ENCODE measurements around the gene BTRC. TPM values are rescaled to one million over a fixed set of nuclear protein-coding genes. Genes with fewer than 3 reads are reported as not detected.

BTRC gene
- total and polyA plus RNA-seq, 5 experiments from 2014 or later: 7.9 to 23.8 (median 11.0) TPM

DNA sequence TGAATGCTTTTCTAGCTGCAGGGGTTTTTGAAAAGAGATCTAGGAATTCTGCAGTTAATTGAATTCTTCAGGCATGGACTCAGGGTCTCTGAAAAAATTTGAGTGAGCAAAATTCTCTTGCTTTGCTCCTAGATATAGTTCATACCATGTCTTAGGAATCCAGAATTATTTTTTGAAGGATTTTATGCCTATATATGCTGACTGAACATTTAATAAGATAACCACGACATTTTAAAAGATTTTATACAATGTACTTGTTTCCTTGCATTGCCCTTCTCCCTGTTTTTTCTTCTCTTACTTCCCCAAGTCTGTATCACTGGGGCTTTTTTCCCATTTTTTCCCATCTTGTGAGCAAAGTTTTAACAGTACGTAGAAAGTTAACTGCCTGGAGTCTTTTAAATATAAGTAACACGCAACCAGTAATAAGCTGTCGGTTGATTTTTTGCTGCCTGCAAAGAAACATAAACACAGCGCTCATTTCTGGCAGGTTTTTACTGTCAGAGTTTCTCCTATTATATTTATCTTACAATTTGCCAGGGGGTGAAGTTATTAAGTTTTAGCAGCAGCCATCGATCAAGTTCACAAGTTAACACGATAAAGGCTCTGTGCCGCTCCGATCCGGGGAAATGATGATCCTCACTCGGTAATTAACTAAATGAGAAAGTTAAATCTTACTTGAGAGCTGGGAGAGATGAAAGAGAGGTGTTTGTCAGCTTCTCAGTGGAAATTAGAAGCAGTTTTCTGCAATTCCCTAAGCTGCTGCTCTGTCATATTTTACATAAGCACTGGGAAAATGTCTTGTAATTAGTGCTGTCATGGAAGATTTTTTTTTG, 153.1 kb downstream of the BTRC start:
- peaks cover 0 to 14% (median 10%) of the 10 kb centered on the region in 3 donors for H3K36me3 Mint-ChIP-seq
- no peak overlapping the region for H3K27ac Mint-ChIP-seq
- no peaks in the 10 kb centered on the region for H3K27me3 Mint-ChIP-seq
- no peaks in the 10 kb centered on the region for H3K9me3 Mint-ChIP-seq
- H3K4me1 Mint-ChIP-seq: peaks cover 0 to 11% (median 0%) of the 10 kb centered on the region in 4 donors
- ATAC-seq: no peak
- POLR2A ChIA-PET: no interaction called here
- no peak for DNase-seq
- H3K4me3 Mint-ChIP-seq: no peak overlapping the region

DNA sequence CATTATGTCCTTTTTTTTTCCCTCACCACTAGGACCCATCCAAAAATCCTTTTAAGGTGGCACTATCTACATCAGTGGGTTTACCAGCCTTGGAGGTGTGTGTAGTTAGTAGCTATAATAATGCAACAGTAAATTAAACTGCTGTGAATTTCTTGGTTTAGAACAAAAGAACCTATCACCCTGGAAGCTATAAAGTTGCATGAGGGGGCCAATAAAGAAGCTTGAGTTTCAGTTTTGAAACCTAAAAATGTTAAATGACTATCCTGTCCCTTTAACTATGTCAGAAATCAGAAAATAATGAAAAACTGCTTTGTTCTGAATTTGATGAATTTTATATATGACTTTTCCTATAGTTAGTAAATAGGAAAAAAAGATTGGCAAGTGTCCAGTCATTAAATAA, 153.9 kb downstream of the BTRC start:
- no peak for ATAC-seq
- H3K27ac Mint-ChIP-seq: no peak overlapping the region
- POLR2A ChIA-PET: no interaction called here

DNA sequence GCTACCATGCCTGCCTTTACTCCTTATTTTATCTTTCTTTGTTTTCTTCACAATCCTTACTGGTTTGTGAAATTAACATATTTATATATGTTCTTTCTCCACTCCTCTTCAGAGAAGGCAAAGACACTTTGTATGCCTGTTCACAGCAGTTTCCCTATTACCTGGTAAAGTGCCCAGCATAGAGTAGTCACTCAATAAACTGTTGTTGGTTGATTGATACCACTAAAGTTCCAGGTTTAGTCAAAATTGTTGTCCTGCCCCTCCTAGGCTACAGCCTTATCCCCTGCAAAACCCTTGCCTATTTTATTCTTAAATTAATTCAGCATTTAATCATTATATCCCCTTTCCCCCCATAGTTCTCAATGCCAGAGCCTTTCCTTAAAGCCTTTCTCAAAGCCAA, 158.0 kb downstream of the BTRC start:
- POLR2A ChIA-PET: no interaction called here
- Mint-ChIP-seq H3K9me3 (no peaks in the 10 kb centered on the region), H3K27ac (no peak overlapping the region), H3K4me3 (no peak overlapping the region), H3K27me3 (no peaks in the 10 kb centered on the region), H3K36me3 (peaks cover 0 to 25% (median 14%) of the 10 kb centered on the region in 3 donors), H3K4me1 (peaks cover 0 to 4% (median 0%) of the 10 kb centered on the region in 4 donors)
- no peak for ATAC-seq
- no peak for DNase-seq

More for the DNA sequence above, 153.9 kb downstream of the BTRC start:
- peaks cover 0 to 9% (median 0%) of the 10 kb centered on the region in 4 donors for H3K4me1 Mint-ChIP-seq
- H3K36me3 Mint-ChIP-seq: peaks cover 0 to 17% (median 14%) of the 10 kb centered on the region in 3 donors
- no peaks in the 10 kb centered on the region for H3K9me3 Mint-ChIP-seq
- H3K4me3 Mint-ChIP-seq: no peak overlapping the region
- DNase-seq: no peak
- no peaks in the 10 kb centered on the region for H3K27me3 Mint-ChIP-seq

DNA sequence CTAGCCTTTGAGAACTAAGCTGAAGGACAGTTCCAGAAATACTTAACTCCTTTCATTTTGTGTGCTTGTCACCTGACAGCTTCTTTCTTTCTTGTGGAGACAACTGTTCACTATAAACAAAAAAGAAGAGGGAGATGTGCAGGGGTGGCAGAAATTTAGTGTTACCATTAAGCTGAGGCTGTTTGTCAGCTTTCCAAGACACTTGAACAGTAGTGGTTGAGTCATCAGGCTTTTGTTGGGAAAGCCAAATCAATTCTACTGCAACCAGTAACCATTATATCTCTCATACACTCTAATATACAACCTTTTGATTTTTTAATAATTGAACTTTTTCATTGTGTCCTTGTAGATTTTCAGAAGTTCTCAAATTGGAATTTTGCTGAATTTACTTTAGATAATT, 158.8 kb downstream of the BTRC start:
- DNase-seq (no peak), ATAC-seq (no peak)
- H3K27ac Mint-ChIP-seq: no peak overlapping the region
- peaks cover 0 to 25% (median 11%) of the 10 kb centered on the region in 3 donors for H3K36me3 Mint-ChIP-seq
- no peaks in the 10 kb centered on the region for H3K9me3 Mint-ChIP-seq
- POLR2A ChIA-PET: no interaction called here
- H3K4me1 Mint-ChIP-seq: peaks cover 0 to 4% (median 0%) of the 10 kb centered on the region in 4 donors
- no peak overlapping the region for H3K4me3 Mint-ChIP-seq
- H3K27me3 Mint-ChIP-seq: no peaks in the 10 kb centered on the region

DNA sequence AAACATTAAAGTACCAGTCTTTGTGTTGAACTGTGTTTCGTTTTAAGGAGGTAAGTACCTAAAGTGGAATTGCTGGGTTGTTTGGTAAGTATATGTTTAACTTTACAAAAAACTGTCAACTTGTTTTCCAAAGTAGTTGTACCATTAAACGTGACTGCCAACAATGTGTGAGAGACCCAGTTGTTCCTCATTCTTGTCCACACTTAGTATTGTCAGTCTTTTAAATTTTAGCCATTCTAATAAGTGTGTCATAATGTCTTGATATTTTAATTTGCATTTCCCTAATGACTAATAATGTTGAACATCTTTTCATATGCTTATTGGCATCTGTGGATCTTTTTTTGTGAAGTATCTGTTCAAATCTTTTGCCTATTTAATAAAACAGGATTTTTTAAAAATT, 159.8 kb downstream of the BTRC start:
- no peaks in the 10 kb centered on the region for H3K9me3 Mint-ChIP-seq
- POLR2A ChIA-PET: no interaction called here
- H3K36me3 Mint-ChIP-seq: peaks cover 0 to 25% (median 11%) of the 10 kb centered on the region in 3 donors
- ATAC-seq: no peak
- no peak overlapping the region for H3K4me3 Mint-ChIP-seq
- H3K27ac Mint-ChIP-seq: no peak overlapping the region
- peaks cover 0 to 4% (median 0%) of the 10 kb centered on the region in 4 donors for H3K4me1 Mint-ChIP-seq
- no peak for DNase-seq
- H3K27me3 Mint-ChIP-seq: no peaks in the 10 kb centered on the region

DNA sequence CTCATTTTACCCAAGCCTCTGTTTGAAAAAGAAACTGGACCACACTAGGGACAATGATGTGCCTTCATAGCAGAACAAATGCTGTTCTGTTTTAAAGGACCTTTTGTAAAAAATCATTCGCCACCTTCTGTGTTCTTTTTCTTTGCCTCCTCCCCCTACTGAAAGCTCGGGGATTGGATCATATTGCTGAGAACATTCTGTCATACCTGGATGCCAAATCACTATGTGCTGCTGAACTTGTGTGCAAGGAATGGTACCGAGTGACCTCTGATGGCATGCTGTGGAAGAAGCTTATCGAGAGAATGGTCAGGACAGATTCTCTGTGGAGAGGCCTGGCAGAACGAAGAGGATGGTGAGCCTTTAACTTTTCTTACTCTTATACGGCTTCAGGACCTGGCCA, 171.9 kb downstream of the BTRC start:
- no peaks in the 10 kb centered on the region for H3K4me1 Mint-ChIP-seq
- DNase-seq: no peak
- no peak overlapping the region for H3K4me3 Mint-ChIP-seq
- H3K9me3 Mint-ChIP-seq: no peaks in the 10 kb centered on the region
- no peaks in the 10 kb centered on the region for H3K27me3 Mint-ChIP-seq
- H3K27ac Mint-ChIP-seq: no peak overlapping the region
- peaks cover 0 to 59% (median 13%) of the 10 kb centered on the region in 3 donors for H3K36me3 Mint-ChIP-seq
- POLR2A ChIA-PET: no interaction called here
- no peak for ATAC-seq

DNA sequence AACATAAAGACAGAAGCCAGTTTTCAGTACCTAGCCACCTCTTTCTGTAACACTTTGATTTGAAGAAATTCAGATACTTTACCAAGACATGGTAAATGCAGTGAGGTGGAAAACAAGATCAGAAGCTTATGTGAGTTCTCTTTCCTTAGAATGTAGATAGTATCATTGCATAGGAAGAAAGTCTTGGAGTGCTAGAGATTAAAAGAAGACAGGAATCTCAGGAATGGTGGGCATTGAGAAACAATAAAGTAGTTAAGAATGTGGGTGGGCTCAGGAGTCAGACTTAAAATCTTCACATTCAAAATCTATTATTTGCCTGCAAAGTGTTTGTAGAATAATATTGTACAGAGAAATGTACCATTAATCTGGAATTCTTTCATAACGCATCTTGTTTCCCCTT, 175.2 kb downstream of the BTRC start:
- Mint-ChIP-seq H3K27me3 (no peaks in the 10 kb centered on the region), H3K4me1 (no peaks in the 10 kb centered on the region), H3K36me3 (peaks cover 3 to 76% (median 13%) of the 10 kb centered on the region in 3 donors), H3K9me3 (no peaks in the 10 kb centered on the region), H3K4me3 (no peak overlapping the region), H3K27ac (no peak overlapping the region)
- POLR2A ChIA-PET: no interaction called here
- ATAC-seq (no peak), DNase-seq (no peak)

DNA sequence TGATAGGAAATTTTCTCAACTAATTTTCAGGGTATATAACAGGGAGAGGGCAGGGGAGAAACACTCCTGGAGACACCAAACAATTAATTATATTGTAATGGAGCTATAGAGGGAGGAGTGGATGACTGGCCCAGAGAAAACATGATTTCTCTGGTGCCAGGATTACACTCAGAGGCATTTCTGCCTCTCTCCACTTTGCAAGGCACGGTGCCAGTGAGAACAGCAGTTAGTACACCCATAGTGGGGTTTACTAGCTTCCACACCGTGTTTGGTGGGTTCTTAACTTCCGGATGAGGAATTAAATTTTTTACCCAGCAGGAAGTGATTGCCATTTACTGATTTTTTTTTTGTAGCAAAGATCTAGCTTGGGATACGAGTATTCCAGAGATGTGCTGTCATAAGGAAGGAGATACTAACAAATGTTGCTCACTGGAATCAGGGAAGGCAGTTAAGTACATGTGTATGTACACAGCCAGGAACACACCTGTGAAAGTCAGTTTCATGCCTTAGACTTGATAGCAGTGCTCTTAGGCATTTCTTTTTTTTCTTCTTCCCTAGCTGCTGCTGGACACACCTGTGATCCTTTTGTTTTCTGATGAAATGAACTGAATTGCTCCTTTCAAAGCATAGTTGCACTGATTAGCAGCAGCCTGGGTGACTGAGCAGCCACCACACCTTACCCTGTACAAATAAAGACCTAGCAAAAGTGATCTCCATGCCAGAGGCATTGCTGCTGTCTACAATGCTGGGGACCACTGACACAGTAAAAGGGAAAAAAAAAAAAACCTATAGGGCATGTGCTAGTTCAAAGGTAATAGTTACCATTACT, 176.0 kb downstream of the BTRC start:
- POLR2A ChIA-PET: no interaction called here
- Mint-ChIP-seq H3K27ac (no peak overlapping the region), H3K9me3 (no peaks in the 10 kb centered on the region), H3K27me3 (no peaks in the 10 kb centered on the region), H3K36me3 (peaks cover 3 to 81% (median 11%) of the 10 kb centered on the region in 3 donors), H3K4me3 (no peak overlapping the region), H3K4me1 (no peaks in the 10 kb centered on the region)
- no peak for ATAC-seq
- DNase-seq: no peak

DNA sequence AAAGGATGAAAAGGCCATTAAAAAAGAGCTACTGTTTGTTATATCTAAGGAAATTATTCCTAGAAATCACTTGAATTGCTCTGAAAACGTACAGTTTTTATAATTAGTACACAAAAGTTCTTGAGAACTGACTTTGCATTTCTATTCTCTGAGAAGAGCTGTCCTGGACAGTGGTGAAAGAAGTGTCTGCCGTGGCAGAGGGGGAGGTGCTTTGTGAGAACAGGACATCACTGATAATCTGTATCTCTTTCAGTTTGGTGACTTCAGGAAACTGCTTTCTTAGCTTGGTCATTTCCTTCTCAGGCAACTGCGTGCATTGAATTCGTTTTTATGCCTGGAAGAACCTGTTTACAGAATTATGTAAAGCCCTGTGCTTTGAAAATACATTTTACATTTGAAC, 182.0 kb downstream of the BTRC start:
- no peak overlapping the region for H3K4me3 Mint-ChIP-seq
- DNase-seq (no peak), ATAC-seq (no peak)
- H3K27me3 Mint-ChIP-seq: no peaks in the 10 kb centered on the region
- POLR2A ChIA-PET: interaction anchor here (0.6 kb wide), 1 partner anchor 252 kb away, joined by 4 read pairs; no protein-coding TSS in a partner anchor
- no peak overlapping the region for H3K27ac Mint-ChIP-seq
- peaks cover 3 to 82% (median 22%) of the 10 kb centered on the region in 3 donors for H3K36me3 Mint-ChIP-seq
- no peaks in the 10 kb centered on the region for H3K4me1 Mint-ChIP-seq
- no peaks in the 10 kb centered on the region for H3K9me3 Mint-ChIP-seq

DNA sequence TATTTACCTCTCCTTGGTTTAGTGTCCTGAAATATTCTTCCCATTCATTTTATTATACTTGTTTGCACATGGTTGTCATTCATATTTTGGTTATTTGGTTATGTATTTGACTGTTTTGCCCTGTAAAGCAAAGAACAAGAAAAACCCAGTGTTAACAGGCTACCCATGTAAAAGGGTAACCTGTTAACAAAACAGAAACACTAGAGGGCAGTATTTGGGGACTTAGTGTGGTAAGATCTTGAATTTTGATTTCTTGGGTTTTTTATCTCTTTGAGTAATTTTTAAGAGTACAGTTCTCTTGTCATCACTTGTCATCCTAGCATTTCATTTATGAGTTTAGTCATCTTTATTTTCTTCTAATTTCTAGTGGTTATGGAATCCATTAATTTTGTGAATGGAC, 182.8 kb downstream of the BTRC start:
- Mint-ChIP-seq H3K4me3 (no peak overlapping the region), H3K27ac (no peak overlapping the region), H3K4me1 (no peaks in the 10 kb centered on the region), H3K27me3 (no peaks in the 10 kb centered on the region), H3K9me3 (no peaks in the 10 kb centered on the region), H3K36me3 (peaks cover 3 to 80% (median 22%) of the 10 kb centered on the region in 3 donors)
- DNase-seq (peak in 3 of 10 donors; percentile 20 to 32 (median 31)), ATAC-seq (no peak)
- POLR2A ChIA-PET: no interaction called here

DNA sequence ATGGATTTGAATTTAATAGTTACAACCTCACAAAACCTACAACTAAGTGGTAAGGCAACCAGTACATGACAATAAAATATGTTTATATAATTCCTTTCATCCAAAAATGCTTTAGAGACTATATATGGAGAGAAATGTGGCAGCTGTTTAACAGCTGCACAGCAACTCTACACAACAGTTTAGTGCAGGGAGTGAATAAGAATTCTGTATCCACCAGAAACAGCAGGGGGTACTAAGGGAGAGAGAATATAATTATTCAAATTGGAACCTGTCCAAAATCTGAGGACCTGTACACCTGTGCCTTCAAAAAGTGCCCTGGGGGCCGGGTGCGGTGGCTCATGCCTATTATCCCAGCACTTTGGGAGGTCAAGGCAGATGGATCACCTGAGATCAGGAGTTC, 184.5 kb downstream of the BTRC start:
- no peaks in the 10 kb centered on the region for H3K27me3 Mint-ChIP-seq
- POLR2A ChIA-PET: no interaction called here
- no peak for DNase-seq
- H3K36me3 Mint-ChIP-seq: peaks cover 0 to 77% (median 18%) of the 10 kb centered on the region in 3 donors
- H3K4me3 Mint-ChIP-seq: no peak overlapping the region
- H3K4me1 Mint-ChIP-seq: no peaks in the 10 kb centered on the region
- peak overlapping the region in 1 of 10 donors; percentile 87 for H3K27ac Mint-ChIP-seq
- no peaks in the 10 kb centered on the region for H3K9me3 Mint-ChIP-seq
- ATAC-seq: no peak

DNA sequence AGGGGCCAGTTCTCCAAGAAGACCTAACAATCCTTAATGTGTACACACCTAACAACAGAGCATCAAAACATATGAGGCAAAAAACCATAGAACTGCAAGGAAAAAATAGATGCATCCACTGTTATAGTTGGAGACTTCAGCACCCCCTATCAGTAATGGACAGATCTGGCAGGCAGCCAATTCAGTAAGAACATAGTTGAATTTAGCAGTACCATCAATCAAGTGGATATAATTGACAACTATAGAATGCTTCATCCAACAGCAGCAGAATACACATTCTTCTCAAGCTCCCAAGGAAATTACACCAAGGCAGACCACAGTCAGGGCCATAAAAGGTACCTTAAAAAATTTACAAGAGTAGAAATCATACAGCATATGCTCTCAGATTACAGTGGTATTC, 191.9 kb downstream of the BTRC start:
- Mint-ChIP-seq H3K27ac (no peak overlapping the region), H3K36me3 (peaks cover 8 to 44% (median 10%) of the 10 kb centered on the region in 3 donors), H3K27me3 (no peaks in the 10 kb centered on the region), H3K4me3 (no peak overlapping the region), H3K9me3 (no peaks in the 10 kb centered on the region), H3K4me1 (no peaks in the 10 kb centered on the region)
- DNase-seq (no peak), ATAC-seq (no peak)
- POLR2A ChIA-PET: interaction anchor here (0.5 kb wide), 1 partner anchor 37 kb away, joined by 5 read pairs; no protein-coding TSS in a partner anchor

DNA sequence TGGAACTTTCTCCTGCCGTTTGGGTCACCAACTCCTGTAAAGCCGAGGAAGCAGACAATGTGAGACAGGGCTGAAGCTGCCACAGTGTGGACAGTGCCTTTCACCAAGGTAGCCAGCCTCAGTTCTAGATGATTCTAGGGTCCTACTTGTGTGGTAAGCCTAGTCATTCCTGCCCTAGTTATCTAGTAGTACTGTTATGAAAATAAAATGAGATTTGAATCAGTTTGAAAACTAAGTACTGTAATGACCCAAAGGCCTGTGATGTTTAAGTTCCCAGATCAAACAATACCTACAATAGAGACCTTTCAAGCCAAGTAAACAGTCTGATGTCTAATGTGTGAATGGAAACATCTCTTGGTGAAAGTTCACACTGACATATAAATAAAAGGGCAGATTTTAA, 197.0 kb downstream of the BTRC start:
- Mint-ChIP-seq H3K36me3 (peaks cover 11 to 51% (median 18%) of the 10 kb centered on the region in 3 donors), H3K27me3 (no peaks in the 10 kb centered on the region), H3K4me1 (peaks cover 0 to 4% (median 0%) of the 10 kb centered on the region in 4 donors), H3K27ac (no peak overlapping the region), H3K9me3 (no peaks in the 10 kb centered on the region), H3K4me3 (no peak overlapping the region)
- no peak for DNase-seq
- POLR2A ChIA-PET: no interaction called here
- no peak for ATAC-seq

All from naive thymus-derived CD8-positive, alpha-beta T cell (primary cell).